Keratinocyte (primary cell): ENCODE measurements around the gene AFF2.

Source experiments
- EZH2 ChIP-seq: IDR thresholded peaks from one replicate; pipeline ENCODE4 v1.6.1; 2012; ENCODE audit warnings: inconsistent platforms, mild to moderate bottlenecking, low read length, moderate library complexity
- TF ChIP-seq, protein P1 (sequence below), 3 experiments: IDR thresholded peaks in 1 of 3; conservative IDR thresholded peaks in 1 of 3; optimal IDR thresholded peaks in 1 of 3; 2 replicates in 2 of 3; 3 replicates in 1 of 3; pipeline versions ENCODE3 to v1.5.1; 2011; ENCODE audit warnings: low read length in 3 of 3, mild to moderate bottlenecking in 3 of 3, moderate library complexity in 2 of 3, control low read depth in 1 of 3, inconsistent platforms in 1 of 3; ENCODE audit not compliant: insufficient read depth in 2 of 3; ENCODE audit errors: extremely low read depth in 1 of 3

GRCh38 chrX:148698221-148698620 lies 197.8 kb downstream of the AFF2 start:
- TF ChIP-seq, protein P1, sequence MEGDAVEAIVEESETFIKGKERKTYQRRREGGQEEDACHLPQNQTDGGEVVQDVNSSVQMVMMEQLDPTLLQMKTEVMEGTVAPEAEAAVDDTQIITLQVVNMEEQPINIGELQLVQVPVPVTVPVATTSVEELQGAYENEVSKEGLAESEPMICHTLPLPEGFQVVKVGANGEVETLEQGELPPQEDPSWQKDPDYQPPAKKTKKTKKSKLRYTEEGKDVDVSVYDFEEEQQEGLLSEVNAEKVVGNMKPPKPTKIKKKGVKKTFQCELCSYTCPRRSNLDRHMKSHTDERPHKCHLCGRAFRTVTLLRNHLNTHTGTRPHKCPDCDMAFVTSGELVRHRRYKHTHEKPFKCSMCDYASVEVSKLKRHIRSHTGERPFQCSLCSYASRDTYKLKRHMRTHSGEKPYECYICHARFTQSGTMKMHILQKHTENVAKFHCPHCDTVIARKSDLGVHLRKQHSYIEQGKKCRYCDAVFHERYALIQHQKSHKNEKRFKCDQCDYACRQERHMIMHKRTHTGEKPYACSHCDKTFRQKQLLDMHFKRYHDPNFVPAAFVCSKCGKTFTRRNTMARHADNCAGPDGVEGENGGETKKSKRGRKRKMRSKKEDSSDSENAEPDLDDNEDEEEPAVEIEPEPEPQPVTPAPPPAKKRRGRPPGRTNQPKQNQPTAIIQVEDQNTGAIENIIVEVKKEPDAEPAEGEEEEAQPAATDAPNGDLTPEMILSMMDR (optimal IDR thresholded peaks at IDR 0.05 in 1 of 3, IDR thresholded peaks at IDR 0.05 in 1 of 3, conservative IDR thresholded peaks at IDR 0.05 in 1 of 3; ENCODE audit: extremely low read depth in 1 of 3, insufficient read depth in 2 of 3, low read length in 3 of 3), result no peak
- no peak for TF ChIP-seq EZH2
